Measurements from ENCODE around the gene SGMS1.

DNA sequence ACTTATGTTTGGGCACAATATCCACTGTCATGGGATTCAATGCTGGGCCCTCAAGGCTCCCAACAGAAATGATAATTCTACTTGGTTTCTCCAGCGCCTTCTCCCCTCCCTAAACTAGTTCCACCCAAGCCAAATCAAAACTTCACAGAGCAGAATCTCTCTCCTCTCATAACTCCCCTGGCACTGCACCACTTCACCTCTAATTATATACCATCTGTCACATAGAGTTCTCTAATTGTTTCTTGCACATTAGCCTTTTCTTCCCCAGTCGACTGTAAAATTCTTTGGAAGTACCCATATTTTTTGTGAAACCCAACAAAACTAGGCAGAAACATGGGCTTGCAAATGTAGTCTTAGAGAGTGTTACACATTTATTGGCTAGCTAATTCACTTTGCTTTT is 8.1 kb downstream of the SGMS1 start:
- no peak for TF ChIP-seq EZH2 (IDR thresholded peaks at IDR 0.05)
- TF ChIP-seq, protein P1, sequence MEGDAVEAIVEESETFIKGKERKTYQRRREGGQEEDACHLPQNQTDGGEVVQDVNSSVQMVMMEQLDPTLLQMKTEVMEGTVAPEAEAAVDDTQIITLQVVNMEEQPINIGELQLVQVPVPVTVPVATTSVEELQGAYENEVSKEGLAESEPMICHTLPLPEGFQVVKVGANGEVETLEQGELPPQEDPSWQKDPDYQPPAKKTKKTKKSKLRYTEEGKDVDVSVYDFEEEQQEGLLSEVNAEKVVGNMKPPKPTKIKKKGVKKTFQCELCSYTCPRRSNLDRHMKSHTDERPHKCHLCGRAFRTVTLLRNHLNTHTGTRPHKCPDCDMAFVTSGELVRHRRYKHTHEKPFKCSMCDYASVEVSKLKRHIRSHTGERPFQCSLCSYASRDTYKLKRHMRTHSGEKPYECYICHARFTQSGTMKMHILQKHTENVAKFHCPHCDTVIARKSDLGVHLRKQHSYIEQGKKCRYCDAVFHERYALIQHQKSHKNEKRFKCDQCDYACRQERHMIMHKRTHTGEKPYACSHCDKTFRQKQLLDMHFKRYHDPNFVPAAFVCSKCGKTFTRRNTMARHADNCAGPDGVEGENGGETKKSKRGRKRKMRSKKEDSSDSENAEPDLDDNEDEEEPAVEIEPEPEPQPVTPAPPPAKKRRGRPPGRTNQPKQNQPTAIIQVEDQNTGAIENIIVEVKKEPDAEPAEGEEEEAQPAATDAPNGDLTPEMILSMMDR (IDR thresholded peaks at IDR 0.05): no peak

Measured in neural progenitor cell (in vitro differentiated cells).